Sigmoid colon (tissue), 7 donors: Measurements from ENCODE around the gene NR6A1. TPM values are rescaled to one million over a fixed set of nuclear protein-coding genes. Genes with fewer than 3 reads are reported as not detected.

Source experiments
- DNase-seq: peaks from one replicate; pipeline ENCODE4 v3.0.0-alpha.2; 2019
- H3K27ac ChIP-seq, 4 donors: fragments of 200-600 bp; sonication (generic); one replicate each; pipeline ENCODE4 v1.5.1; 2016 to 2019; ENCODE audit warnings: mild to moderate bottlenecking in 1 of 4
- H3K27me3 ChIP-seq, 3 donors: fragments of 200-600 bp; sonication (generic); one replicate each; pipeline ENCODE4 v1.5.1; 2019; ENCODE audit warnings: mild to moderate bottlenecking in 1 of 3
- H3K36me3 ChIP-seq, 4 donors: fragments of 200-600 bp; sonication (generic); one replicate each; pipeline ENCODE4 v1.5.1; 2016 to 2019
- H3K4me1 ChIP-seq, 4 donors: fragments of 200-600 bp; sonication (generic); one replicate each; pipeline ENCODE4 v1.5.1; 2017 to 2019
- H3K4me3 ChIP-seq, 4 donors: fragments of 200-600 bp; sonication (generic); one replicate each; pipeline ENCODE4 v1.5.1; 2017 to 2019; ENCODE audit warnings: mild to moderate bottlenecking in 2 of 4, moderate library complexity in 1 of 4
- H3K9me3 ChIP-seq, 4 donors: fragments of 200-600 bp in 3 of 4; sonication (generic) in 3 of 4; one replicate each; pipeline versions ENCODE4 v1.5.1 to v1.6.1; 2013 to 2019
- EP300 ChIP-seq, 4 donors: sonication (generic); formaldehyde crosslinking; IDR thresholded peaks; one replicate each; pipeline ENCODE4 v1.6.1; 2017; ENCODE audit warnings: antibody characterized with exemption in 4 of 4
- POLR2A ChIP-seq, 2 donors: fragments of 450-650 bp; IDR thresholded peaks; one replicate each; pipeline ENCODE4 v1.6.1; 2016; ENCODE audit warnings: antibody characterized with exemption in 2 of 2, mild to moderate bottlenecking in 2 of 2, moderate library complexity in 2 of 2
- POLR2AphosphoS5 ChIP-seq, 4 donors: sonication (generic); formaldehyde crosslinking; IDR thresholded peaks; one replicate each; pipeline ENCODE4 v1.6.1; 2017; ENCODE audit warnings: antibody characterized with exemption in 4 of 4
- WGBS, 2 donors: extraction: QIAGEN DNeasy Blood & Tissue Kit; methylation state at CpG; one replicate each; pipeline ENCODE4 v1.1.7; 2013; 5-methylcytosine and 5-hydroxymethylcytosine counted together
- intact Hi-C: fragments of 100-400 bp; cut with DNase I; formaldehyde crosslinking; loops from one replicate; pipeline ENCODE4 v1.15.1; 2023
- polyA plus RNA-seq, 3 donors: library from polyadenylated mRNA; stranded (reverse); fragments of 200-250 nt; gene quantifications; one replicate each; pipeline ENCODE4 v1.2.3, GENCODE V29; 2013
- total RNA-seq, 4 donors: library from RNA; depleted of rRNA; stranded (reverse); fragments of >200 nt; gene quantifications; one replicate each; pipeline ENCODE4 v1.1.0, GENCODE V29; 2016
- TF ChIP-seq, protein P1 (sequence below), 4 experiments: fragments of 450-650 bp in 3 of 4; fragments of 200-600 bp in 1 of 4; IDR thresholded peaks; one replicate each; pipeline ENCODE4 v1.5.1; 2016 to 2019; ENCODE audit warnings: antibody characterized with exemption in 4 of 4, mild to moderate bottlenecking in 3 of 4, moderate library complexity in 2 of 4
- donor health status: healthy with polysubstance abuse.
- donor health status: Bipolar disorder and iron deficiency.
- donor health status: healthy.

The NR6A1 gene
- total and polyA plus RNA-seq, 7 donors = 0.60 to 3.0 (median 1.8) TPM

DNA sequence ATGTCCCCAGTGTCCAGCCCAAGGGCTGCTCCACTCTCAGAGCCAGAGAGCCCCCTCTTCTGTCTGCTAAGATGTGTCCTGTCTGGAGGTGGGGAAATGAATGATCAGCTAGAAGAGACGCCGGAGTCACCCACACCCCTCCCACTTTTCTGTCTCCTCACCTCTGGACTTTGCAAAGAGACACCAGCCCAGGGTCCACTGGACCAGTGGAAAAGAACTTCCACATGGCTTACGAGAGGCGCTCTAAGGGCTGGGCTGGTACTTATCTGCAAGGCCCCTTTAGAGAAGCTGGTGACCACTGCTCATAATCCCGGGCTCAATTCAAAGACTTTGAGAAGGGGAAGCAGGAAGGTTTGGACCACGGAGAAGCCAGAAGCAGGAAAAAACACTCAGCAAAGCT is 273.1 kb downstream of the NR6A1 start:
- Histone ChIP-seq H3K4me1 (peaks cover 0 to 5% (median 3%) of the 10 kb centered on the region in 4 donors), H3K27ac (no peak overlapping the region), H3K36me3 (no peaks in the 10 kb centered on the region), H3K9me3 (no peaks in the 10 kb centered on the region), H3K27me3 (peaks cover 10 to 68% (median 45%) of the 10 kb centered on the region in 3 donors), H3K4me3 (no peak overlapping the region)
- intact Hi-C loops = no loop called here
- DNase-seq = no peak
- 64 to 82% methylated on average over 6 of the region's 6 CpGs for WGBS, 2 donors
- TF ChIP-seq POLR2A (IDR thresholded peaks at IDR 0.05) (no peak), POLR2AphosphoS5 (IDR thresholded peaks at IDR 0.05) (no peak), EP300 (IDR thresholded peaks at IDR 0.05) (no peak)
- TF ChIP-seq, protein P1, sequence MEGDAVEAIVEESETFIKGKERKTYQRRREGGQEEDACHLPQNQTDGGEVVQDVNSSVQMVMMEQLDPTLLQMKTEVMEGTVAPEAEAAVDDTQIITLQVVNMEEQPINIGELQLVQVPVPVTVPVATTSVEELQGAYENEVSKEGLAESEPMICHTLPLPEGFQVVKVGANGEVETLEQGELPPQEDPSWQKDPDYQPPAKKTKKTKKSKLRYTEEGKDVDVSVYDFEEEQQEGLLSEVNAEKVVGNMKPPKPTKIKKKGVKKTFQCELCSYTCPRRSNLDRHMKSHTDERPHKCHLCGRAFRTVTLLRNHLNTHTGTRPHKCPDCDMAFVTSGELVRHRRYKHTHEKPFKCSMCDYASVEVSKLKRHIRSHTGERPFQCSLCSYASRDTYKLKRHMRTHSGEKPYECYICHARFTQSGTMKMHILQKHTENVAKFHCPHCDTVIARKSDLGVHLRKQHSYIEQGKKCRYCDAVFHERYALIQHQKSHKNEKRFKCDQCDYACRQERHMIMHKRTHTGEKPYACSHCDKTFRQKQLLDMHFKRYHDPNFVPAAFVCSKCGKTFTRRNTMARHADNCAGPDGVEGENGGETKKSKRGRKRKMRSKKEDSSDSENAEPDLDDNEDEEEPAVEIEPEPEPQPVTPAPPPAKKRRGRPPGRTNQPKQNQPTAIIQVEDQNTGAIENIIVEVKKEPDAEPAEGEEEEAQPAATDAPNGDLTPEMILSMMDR (IDR thresholded peaks at IDR 0.05) = no peak

DNA sequence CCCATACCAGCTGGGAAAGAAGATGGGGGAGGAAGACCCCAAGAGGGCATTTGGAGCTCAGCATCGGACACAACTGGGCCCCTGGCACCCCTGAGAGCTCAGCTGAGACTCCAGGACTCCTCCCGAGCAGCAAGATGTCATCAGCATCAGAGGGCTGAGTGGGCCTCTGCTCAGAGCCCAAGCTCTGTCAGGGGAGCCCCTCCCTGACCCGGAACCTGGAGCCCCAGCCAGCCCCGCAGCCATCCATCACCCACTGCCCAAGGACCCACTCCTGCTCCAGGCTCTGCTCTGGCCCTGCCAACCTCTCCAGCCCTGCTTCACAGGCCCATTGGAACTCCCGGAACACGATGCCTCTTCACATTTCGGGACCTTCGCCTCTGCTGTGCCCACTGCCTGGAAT is 273.7 kb downstream of the NR6A1 start:
- Histone ChIP-seq H3K9me3 (no peaks in the 10 kb centered on the region), H3K27me3 (peaks cover 4 to 68% (median 39%) of the 10 kb centered on the region in 3 donors), H3K4me3 (no peak overlapping the region), H3K27ac (no peak overlapping the region), H3K4me1 (no peaks in the 10 kb centered on the region), H3K36me3 (no peaks in the 10 kb centered on the region)
- no peak for TF ChIP-seq POLR2A (IDR thresholded peaks at IDR 0.05)
- no peak for TF ChIP-seq POLR2AphosphoS5 (IDR thresholded peaks at IDR 0.05)
- TF ChIP-seq, protein P1 (IDR thresholded peaks at IDR 0.05) = no peak
- TF ChIP-seq EP300 (IDR thresholded peaks at IDR 0.05) = no peak
- intact Hi-C loops = no loop called here
- WGBS, 2 donors = 87 to 92% methylated on average over 8 of the region's 8 CpGs
- no peak for DNase-seq

DNA sequence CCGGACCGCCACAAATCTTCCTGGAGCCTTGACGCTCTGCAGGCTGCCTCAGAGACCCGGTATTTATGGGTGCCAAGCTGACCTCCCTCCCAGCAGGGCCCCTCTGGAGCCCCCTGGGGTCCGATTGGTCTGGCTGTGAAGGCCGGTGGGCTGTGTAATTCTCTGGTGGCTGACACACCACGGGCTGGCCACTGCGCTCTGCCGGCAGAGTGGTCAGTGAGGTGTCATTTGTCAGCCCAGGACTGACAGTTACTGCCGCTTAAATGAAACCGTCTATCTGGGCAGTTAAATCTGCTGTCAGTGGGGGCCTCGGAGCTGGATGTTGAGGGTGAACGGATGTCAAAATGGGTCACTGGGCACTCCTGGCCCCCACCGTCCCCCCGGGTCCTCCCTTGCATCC is 274.6 kb downstream of the NR6A1 start:
- Histone ChIP-seq H3K9me3 (no peaks in the 10 kb centered on the region), H3K36me3 (no peaks in the 10 kb centered on the region), H3K27ac (no peak overlapping the region), H3K4me3 (no peak overlapping the region), H3K27me3 (peaks cover 0 to 66% (median 35%) of the 10 kb centered on the region in 3 donors), H3K4me1 (no peaks in the 10 kb centered on the region)
- no peak for DNase-seq
- TF ChIP-seq, protein P1 (IDR thresholded peaks at IDR 0.05) = no peak
- TF ChIP-seq EP300 (IDR thresholded peaks at IDR 0.05) (no peak), POLR2A (IDR thresholded peaks at IDR 0.05) (no peak)
- 67 to 78% methylated on average over 15 of the region's 15 CpGs for WGBS, 2 donors
- intact Hi-C loops = no loop called here

DNA sequence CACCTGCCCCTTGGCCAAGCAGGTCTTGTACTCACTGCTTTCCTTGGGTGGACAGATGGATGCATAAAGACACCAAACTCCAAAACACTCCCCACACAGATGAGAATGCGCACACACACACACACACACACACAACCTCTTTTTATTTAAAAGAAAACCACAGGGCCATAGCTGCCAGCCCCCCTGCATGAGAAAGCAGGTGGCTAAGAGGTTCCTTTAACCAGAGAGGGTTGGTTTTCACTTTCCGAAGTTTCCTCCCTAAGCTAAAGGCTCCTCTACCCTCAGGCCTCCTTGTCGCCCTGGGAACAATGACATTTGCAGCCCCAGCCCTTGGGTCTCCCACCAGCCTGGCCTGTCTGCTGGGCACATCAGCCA is 275.0 kb downstream of the NR6A1 start:
- Histone ChIP-seq H3K9me3 (no peaks in the 10 kb centered on the region), H3K27me3 (peaks cover 0 to 66% (median 35%) of the 10 kb centered on the region in 3 donors), H3K4me1 (no peaks in the 10 kb centered on the region), H3K36me3 (no peaks in the 10 kb centered on the region), H3K27ac (no peak overlapping the region), H3K4me3 (no peak overlapping the region)
- TF ChIP-seq, protein P1 (IDR thresholded peaks at IDR 0.05) = no peak
- DNase-seq = no peak
- WGBS, 2 donors = 51 to 82% methylated on average over 3 of the region's 3 CpGs
- intact Hi-C loops = no loop called here
